Mononuclear cell (primary cell): ENCODE results near the gene TMPRSS3. TPM values are rescaled to one million over a fixed set of nuclear protein-coding genes. Genes with fewer than 3 reads are reported as not detected.

ENCODE experiments used
- H3K27me3 ChIP-seq: 2 replicates; pipeline ENCODE4 v1.6.0; 2011; ENCODE audit warnings: low read length, control low read depth; ENCODE audit not compliant: insufficient read depth
- H3K4me1 ChIP-seq: 2 replicates; pipeline ENCODE4 v1.5.1; 2011; ENCODE audit warnings: mild to moderate bottlenecking, low read length, control low read depth; ENCODE audit not compliant: insufficient read depth
- H3K4me3 ChIP-seq: 2 replicates; pipeline ENCODE4 v1.5.1; 2011; ENCODE audit warnings: mild to moderate bottlenecking, low read length, moderate library complexity
- H3K9me3 ChIP-seq: 2 replicates; pipeline ENCODE4 v1.5.1; 2011; ENCODE audit warnings: low read depth, mild to moderate bottlenecking, control low read depth, low read length
- total RNA-seq: library from RNA; depleted of rRNA; stranded (reverse); fragments of >200 nt; gene quantifications from one replicate; pipeline ENCODE4 v1.2.3, GENCODE V29; 2012

The TMPRSS3 gene
- total RNA-seq, 1 donor, result 0.42 TPM

DNA sequence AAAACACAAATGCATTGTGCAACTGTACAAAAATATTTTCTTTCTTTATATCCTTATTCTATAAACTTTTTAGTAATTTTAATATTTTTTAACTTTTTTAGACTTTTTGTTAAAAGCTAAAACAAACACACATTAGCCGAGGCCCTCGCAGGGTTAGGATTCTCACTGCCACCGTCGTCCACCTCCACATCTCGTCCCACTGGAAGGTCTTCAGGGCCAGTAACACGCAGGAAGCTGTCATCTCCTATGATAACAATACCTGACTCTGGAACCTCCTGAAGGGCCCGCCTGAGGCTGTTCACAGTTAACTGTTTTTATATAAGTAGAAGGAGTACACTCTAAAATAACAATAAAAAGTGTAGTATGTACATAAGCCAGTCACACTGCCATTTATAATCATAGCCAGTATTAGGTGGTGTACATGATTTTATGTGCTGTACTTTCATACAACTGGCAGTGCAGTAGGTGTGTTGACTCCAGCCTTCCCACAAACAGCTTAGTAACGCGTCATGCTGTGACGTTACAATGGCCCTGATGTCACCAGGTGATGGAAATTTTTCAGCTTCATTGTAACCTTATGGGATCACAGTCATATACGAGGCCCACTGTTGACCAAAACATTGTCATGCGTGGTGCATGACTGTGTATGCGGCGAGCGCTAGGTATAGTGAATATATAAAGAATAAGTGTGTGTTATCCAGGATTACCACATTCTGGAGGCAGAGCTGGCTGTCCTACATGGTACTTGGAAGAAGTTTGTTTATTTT, 53.9 kb downstream of the TMPRSS3 start:
- no peaks in the 10 kb centered on the region for H3K27me3 ChIP-seq
- H3K9me3 ChIP-seq, result no peaks in the 10 kb centered on the region
- no peak overlapping the region for H3K4me3 ChIP-seq
- H3K4me1 ChIP-seq, result peaks cover 10% of the 10 kb centered on the region

DNA sequence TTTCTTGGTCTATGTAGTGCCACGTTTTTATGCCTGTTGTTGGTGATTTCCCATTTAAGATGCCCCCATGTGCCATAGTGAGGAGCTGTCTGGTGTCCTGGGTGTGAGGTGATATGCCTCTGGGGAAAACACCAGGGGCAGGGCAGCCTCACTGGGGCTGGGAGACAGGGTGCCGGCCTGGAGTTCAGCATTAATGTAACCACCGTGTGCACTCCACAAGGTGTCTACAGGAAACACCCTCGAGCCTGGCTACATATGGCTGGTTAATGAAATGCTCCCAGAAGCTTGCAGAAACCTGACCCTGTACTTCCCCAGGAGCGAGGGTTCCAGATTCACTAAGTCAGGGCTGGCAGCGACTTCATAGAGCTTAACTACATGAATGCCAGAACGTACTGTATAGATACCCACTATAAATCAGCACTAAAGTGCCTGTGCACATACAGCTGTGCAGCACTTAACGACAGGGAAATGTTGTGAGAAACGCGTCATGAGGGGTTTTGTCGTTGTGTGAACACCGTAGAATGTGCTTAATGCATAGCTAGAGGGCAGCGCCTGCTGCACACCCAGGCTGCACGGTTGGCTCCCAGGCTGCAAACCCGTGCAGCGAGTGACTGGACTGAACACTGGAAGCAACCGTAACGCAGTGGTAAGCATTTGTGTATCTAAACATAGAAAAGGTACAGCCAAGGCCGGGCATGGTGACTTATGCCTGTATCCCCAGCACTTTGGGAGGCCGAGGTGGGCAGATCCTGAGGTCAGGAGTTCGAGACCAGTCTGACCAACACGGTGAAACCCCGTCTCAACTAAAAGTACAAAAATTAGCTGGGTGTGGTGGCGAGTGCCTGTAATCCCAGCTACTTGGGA, 55.4 kb downstream of the TMPRSS3 start:
- Histone ChIP-seq H3K4me3 (no peak overlapping the region), H3K27me3 (no peaks in the 10 kb centered on the region), H3K4me1 (peaks cover 10% of the 10 kb centered on the region), H3K9me3 (no peaks in the 10 kb centered on the region)

DNA sequence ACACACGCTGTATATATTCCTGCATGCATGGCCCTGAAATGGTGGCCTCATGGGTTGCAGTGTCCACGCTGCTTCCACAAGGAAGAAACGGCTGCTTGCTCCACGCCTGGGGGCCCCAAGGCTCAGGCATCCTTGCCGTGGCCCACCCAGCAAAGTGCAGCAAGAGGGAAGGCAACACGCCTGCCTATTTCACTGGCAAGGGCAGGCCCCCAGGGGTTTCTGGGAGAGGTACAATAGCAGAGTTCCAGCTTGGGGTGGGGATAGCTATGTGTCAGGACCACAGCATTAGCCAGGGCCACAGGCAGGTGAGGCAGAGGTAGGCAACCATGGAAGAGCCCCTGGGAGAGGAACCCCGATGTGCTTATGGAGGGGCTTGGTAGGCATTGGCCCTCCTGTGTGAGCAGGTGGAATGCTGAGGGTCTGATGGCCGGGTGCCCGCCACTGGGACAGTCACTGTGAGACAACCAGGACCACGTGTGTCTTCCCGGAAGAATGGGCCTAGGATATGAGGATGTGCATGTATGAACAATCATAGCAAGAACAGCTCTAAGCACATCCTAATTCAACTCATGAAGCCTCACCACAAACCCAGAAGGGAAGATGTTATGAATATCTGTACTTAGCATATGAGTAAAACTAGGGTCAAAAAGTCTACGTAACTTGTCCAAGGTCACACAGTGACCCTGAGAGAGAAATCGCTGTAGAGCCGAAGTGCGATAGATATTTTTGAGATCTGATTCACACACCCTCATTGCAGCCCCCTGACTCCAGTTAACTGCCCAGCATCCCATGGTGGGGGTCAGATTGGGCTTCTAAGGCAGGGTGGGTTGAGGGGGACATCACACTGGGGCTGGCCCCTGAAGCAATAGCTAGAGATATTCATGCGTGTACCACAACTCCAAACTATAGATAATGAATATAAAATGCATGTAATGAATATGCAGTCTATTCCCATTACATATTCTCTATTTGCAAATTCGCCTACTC, 56.8 kb downstream of the TMPRSS3 start:
- H3K4me1 ChIP-seq, result peaks cover 10% of the 10 kb centered on the region
- no peak overlapping the region for H3K4me3 ChIP-seq
- H3K27me3 ChIP-seq, result no peaks in the 10 kb centered on the region
- no peaks in the 10 kb centered on the region for H3K9me3 ChIP-seq

DNA sequence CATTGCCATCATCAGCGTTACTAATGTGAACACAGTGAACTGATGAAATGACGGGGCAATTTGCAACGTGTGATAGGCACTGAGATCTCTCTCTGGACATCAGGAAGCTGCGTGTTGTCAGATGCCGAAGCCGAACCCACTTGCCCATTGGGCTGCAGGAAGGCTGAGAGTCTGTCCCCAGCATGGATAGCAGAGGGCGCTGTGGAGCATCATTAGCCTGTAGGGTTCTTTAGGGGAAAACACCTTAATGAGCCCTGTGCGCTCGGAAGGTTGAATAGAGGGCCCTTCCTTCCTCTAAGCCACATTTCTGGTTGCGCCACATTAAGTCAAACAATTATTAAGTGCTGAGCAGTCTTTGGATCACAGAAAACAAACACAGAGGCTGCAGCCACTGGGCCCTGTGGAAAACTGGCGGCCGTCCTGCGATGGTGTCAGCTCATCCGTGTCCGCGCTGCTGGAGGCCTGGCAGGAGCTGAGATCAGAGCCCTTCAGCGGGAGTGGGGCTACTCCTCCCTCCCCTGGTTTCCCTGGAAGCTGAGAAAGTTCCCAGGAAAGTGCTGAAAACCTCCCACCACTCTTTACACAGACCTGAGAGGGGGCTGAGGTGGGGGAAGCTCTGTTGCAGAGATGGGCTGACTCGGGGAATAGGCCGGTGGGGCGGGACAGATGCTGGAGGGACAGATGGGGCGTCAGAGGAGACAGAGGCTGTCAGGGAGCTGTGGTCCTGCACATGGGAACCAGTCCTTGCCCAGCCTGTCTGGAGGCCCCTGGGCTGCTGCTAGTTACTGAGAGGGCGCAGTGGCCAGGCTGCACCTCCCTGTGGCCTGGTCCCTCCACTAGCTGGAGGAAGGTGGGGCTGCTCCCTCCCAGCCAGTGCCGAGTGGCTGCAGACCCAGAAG, 57.8 kb downstream of the TMPRSS3 start:
- H3K4me1 ChIP-seq, result peaks cover 10% of the 10 kb centered on the region
- H3K9me3 ChIP-seq, result no peaks in the 10 kb centered on the region
- no peaks in the 10 kb centered on the region for H3K27me3 ChIP-seq
- H3K4me3 ChIP-seq, result no peak overlapping the region

DNA sequence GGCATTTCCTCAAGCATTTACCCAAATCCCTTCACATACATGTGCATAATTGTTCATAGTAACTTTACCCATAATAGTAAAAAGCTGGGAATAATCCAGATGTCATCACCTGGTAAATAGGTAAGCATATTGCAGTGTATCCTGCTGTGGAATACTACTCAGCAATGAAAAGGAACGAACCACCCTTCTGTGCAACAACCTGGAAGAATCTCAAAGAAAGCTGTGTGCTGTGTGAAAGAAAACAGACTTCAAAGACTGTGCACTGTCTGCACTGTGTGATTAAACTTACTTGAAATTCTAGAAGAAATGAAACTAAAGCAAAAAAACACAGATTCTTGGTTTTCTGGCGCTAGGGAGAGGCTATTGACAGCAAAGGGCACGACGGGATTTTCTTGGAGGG, 58.6 kb downstream of the TMPRSS3 start:
- H3K27me3 ChIP-seq, result no peaks in the 10 kb centered on the region
- peaks cover 10% of the 10 kb centered on the region for H3K4me1 ChIP-seq
- H3K4me3 ChIP-seq, result no peak overlapping the region
- H3K9me3 ChIP-seq, result no peaks in the 10 kb centered on the region

DNA sequence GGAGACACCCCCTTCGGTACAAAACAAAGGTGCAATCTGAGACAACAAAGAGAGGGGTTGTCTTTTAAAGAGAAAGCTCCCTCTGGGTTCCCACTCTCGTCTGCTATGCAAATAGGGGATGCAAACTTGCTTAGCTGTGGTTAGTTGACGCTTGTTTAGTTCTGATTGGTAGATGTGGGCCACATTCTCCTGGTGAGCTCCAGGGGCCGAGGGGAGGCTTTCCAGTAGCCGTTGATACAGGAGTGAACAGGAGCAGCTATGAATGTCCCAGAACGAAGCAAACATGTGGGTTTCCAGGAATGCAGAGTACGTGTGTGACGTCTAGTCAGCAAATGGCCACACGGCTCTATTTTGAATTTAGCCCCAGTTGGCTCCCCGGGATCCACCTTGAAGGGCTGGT, 59.8 kb downstream of the TMPRSS3 start:
- Histone ChIP-seq H3K4me3 (no peak overlapping the region), H3K27me3 (no peaks in the 10 kb centered on the region), H3K9me3 (no peaks in the 10 kb centered on the region)

DNA sequence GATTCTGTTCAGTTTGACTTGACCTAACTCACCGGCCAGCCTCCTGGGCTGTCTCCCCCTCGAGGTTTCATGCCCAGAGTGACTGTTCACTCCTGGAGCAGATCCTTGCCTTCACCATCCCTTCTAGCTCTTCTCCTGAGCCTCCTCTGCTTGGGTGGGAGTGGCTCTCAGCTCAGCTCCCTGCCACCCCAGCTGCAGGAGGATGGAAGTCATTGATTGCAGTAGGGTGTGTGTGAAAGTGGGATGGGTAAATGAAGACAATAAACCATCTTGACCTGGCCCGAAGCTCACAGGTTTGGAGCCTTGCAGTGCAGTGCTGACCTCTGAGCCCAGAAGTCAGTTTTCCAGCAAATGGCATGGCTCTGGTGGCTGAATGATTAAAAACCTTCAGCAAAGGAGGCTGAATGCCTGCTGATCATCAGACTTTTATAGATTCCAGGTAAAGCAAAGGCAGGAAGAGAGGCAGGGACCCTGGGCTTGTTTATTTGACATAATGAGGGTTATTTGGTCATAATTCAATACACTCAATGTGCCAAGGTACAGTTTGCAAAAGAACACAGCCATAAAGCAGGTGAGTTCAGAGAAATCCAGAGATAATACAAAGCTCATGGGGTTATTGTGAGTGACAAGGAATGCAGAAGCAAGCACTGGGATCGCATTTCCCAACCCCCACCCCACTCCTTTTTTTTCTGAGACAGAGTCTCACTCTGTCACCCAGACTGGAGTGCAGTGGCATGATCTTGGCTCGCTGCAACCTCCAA, 63.1 kb downstream of the TMPRSS3 start:
- H3K9me3 ChIP-seq, result no peaks in the 10 kb centered on the region
- H3K4me3 ChIP-seq, result no peak overlapping the region
- H3K27me3 ChIP-seq, result no peaks in the 10 kb centered on the region
- H3K4me1 ChIP-seq, result peaks cover 1% of the 10 kb centered on the region

More for the DNA sequence above, 59.8 kb downstream of the TMPRSS3 start:
- peaks cover 10% of the 10 kb centered on the region for H3K4me1 ChIP-seq

DNA sequence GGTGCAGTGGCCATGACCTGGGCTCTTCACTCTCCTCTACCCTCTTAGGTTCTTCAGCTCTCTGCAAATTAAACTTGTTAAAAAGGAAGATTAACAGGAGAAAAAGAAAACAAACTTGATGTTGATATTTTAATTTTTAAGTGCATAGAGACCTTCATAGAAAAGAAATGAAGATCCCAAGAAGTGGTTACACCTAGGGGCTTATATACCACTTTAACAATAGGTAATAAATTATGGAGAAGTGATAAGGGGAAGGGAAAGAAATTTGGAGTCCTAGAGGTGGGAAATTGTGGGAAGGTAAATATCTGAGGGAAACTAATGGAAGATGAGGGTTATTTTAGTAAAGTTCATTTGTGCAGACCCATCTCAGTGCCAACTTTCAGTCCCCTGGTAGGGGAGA, 64.2 kb downstream of the TMPRSS3 start:
- H3K9me3 ChIP-seq, result no peaks in the 10 kb centered on the region
- no peaks in the 10 kb centered on the region for H3K4me1 ChIP-seq
- H3K27me3 ChIP-seq, result no peaks in the 10 kb centered on the region
- H3K4me3 ChIP-seq, result no peak overlapping the region

DNA sequence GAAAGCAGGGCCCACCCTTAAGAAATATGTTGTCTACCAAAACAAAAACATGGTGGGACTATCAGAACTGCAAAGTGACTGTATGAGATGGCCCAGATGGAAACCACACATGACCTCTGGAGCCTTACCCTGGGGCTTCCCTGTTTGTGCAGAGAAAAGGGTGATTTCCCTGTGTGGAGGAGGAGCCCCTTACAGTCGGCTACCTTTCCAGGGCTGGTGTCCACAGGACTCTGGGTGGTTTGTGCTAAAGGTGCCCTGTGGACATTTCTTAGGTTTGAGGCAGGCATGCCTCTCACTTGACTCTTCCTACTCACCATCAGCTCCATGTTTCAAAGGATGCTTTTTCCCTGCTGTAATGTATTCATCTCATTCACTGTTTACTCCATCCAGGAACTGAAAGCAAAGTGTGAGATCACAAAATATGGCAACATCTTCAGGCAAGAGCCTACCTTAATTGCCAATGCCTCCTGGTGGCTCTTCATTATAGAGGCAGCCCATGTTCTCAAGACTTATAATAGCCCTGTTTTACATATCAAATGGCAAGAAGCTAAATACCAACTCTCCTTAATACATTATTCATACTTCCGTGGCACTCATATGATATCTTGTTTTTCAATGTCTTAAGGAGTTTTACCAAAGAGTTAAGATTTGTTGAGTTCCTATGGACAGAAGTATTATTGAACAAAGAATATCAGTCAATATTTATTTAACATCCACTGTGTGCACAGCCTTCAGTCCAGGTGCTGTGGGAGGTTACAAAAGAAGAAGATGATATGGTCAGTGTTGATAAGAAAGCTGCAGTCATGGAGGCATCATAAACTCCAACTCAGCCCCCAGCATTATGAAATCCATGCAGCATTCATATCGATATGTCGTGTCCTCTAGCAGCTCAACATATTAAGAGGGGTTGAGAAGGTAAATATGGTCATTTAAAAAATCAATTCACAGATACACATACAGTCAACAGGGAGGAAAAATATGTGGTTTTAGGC, 65.2 kb downstream of the TMPRSS3 start:
- Histone ChIP-seq H3K27me3 (no peaks in the 10 kb centered on the region), H3K9me3 (no peaks in the 10 kb centered on the region), H3K4me1 (no peaks in the 10 kb centered on the region), H3K4me3 (no peak overlapping the region)

DNA sequence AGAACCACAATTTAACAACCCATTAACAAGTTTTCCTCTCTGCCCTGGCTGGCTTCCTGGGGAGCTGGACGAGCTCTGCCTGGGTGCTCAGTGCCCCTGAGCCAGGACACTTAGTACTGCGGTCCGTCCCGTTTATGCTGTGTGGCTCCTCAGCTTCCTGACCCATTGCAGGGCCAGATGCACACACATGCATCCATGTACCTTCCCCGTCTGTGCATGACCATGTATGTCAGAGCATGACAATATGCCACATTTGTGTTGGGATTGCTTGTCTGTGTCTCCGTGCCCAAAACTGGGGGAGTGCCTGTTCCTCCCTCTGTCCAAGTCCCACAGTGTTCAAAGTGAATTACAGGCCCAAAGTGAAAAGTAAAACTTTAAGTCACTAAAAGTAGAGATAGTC, 71.0 kb downstream of the TMPRSS3 start:
- Histone ChIP-seq H3K27me3 (no peaks in the 10 kb centered on the region), H3K4me1 (peaks cover 5% of the 10 kb centered on the region), H3K9me3 (no peaks in the 10 kb centered on the region), H3K4me3 (no peak overlapping the region)
